Mucosa of rectum (tissue), 2 donors: Measurements from ENCODE around the gene CAPZB.

Experiments used
- H3K27ac ChIP-seq, 2 donors: one replicate each; pipeline ENCODE4 v1.7.0; 2013; ENCODE audit warnings: inconsistent platforms in 2 of 2, low read depth in 2 of 2, low read length in 2 of 2
- H3K27me3 ChIP-seq, 2 donors: one replicate each; pipeline ENCODE4 v1.7.0; 2013; ENCODE audit warnings: low read length in 2 of 2; ENCODE audit not compliant: control insufficient read depth in 2 of 2, insufficient read depth in 2 of 2
- H3K36me3 ChIP-seq, 2 donors: one replicate each; pipeline ENCODE4 v1.7.0; 2013; ENCODE audit warnings: low read length in 2 of 2; ENCODE audit not compliant: control insufficient read depth in 2 of 2, insufficient read depth in 2 of 2
- H3K4me1 ChIP-seq, 2 donors: one replicate each; pipeline ENCODE4 v1.7.0; 2013; ENCODE audit warnings: low read length in 2 of 2, mild to moderate bottlenecking in 1 of 2; ENCODE audit not compliant: control insufficient read depth in 2 of 2, insufficient read depth in 2 of 2
- H3K4me3 ChIP-seq, 2 donors: one replicate each; pipeline ENCODE4 v1.7.0; 2013; ENCODE audit warnings: low read length in 2 of 2
- H3K9ac ChIP-seq, 2 donors: one replicate each; pipeline ENCODE4 v1.7.0; 2013; ENCODE audit warnings: low read length in 2 of 2, low read depth in 1 of 2, mild to moderate bottlenecking in 1 of 2
- H3K9me3 ChIP-seq, 2 donors: one replicate each; pipeline ENCODE4 v1.7.0; 2013; ENCODE audit warnings: low read length in 2 of 2; ENCODE audit not compliant: control insufficient read depth in 2 of 2
- donor health status: healthy.
- donor health status: Normal muscosa, but diverticular disease.

Gene CAPZB

GRCh38 chr1:19344831-19345230 lies 140.5 kb downstream of the CAPZB start:
- Histone ChIP-seq H3K9ac (no peak overlapping the region), H3K36me3 (peaks cover 42 to 61% of the 10 kb centered on the region in 2 donors)

GRCh38 chr1:19344372-19344810 lies 140.9 kb downstream of the CAPZB start:
- no peak overlapping the region for H3K27ac ChIP-seq
- peaks cover 42 to 61% of the 10 kb centered on the region in 2 donors for H3K36me3 ChIP-seq
- H3K27me3 ChIP-seq, result no peaks in the 10 kb centered on the region
- no peak overlapping the region for H3K4me3 ChIP-seq
- H3K9ac ChIP-seq, result no peak overlapping the region
- no peaks in the 10 kb centered on the region for H3K9me3 ChIP-seq
- peaks cover 0 to 4% of the 10 kb centered on the region in 2 donors for H3K4me1 ChIP-seq

More at GRCh38 chr1:19344831-19345230, 140.5 kb downstream of the CAPZB start:
- Histone ChIP-seq H3K4me3 (no peak overlapping the region), H3K9me3 (no peaks in the 10 kb centered on the region), H3K27me3 (no peaks in the 10 kb centered on the region), H3K4me1 (peaks cover 0 to 5% of the 10 kb centered on the region in 2 donors), H3K27ac (no peak overlapping the region)

- Histone ChIP-seq H3K27ac (no peak overlapping the region), H3K9ac (no peak overlapping the region), H3K4me3 (no peak overlapping the region), H3K27me3 (no peaks in the 10 kb centered on the region), H3K36me3 (peaks cover 39 to 60% of the 10 kb centered on the region in 2 donors), H3K9me3 (no peaks in the 10 kb centered on the region), H3K4me1 (peaks cover 0 to 3% of the 10 kb centered on the region in 2 donors)
Measured at GRCh38 chr1:19343617-19344350, 141.6 kb downstream of the CAPZB start.

GRCh38 chr1:19342894-19343616 lies 142.3 kb downstream of the CAPZB start:
- Histone ChIP-seq H3K27ac (no peak overlapping the region), H3K27me3 (no peaks in the 10 kb centered on the region), H3K9me3 (no peaks in the 10 kb centered on the region), H3K4me3 (no peak overlapping the region), H3K36me3 (peaks cover 41 to 62% of the 10 kb centered on the region in 2 donors), H3K4me1 (peaks cover 0 to 3% of the 10 kb centered on the region in 2 donors), H3K9ac (no peak overlapping the region)

GRCh38 chr1:19342062-19342750 lies 143.1 kb downstream of the CAPZB start:
- Histone ChIP-seq H3K27me3 (no peaks in the 10 kb centered on the region), H3K9me3 (no peaks in the 10 kb centered on the region), H3K36me3 (peaks cover 38 to 59% of the 10 kb centered on the region in 2 donors), H3K9ac (no peak overlapping the region), H3K4me3 (no peak overlapping the region), H3K27ac (no peak overlapping the region), H3K4me1 (peaks cover 0 to 3% of the 10 kb centered on the region in 2 donors)

- Histone ChIP-seq H3K36me3 (peaks cover 37 to 59% of the 10 kb centered on the region in 2 donors), H3K4me3 (no peak overlapping the region), H3K27ac (no peak overlapping the region)
Measured at GRCh38 chr1:19341201-19342061, 143.9 kb downstream of the CAPZB start.

GRCh38 chr1:19340387-19340937 lies 144.9 kb downstream of the CAPZB start:
- Histone ChIP-seq H3K9me3 (no peaks in the 10 kb centered on the region), H3K27me3 (no peaks in the 10 kb centered on the region), H3K9ac (no peak overlapping the region), H3K36me3 (peaks cover 37 to 57% of the 10 kb centered on the region in 2 donors), H3K27ac (no peak overlapping the region), H3K4me3 (no peak overlapping the region), H3K4me1 (peaks cover 0 to 3% of the 10 kb centered on the region in 2 donors)

More at GRCh38 chr1:19341201-19342061, 143.9 kb downstream of the CAPZB start:
- no peaks in the 10 kb centered on the region for H3K9me3 ChIP-seq
- H3K9ac ChIP-seq, result no peak overlapping the region
- H3K27me3 ChIP-seq, result no peaks in the 10 kb centered on the region
- H3K4me1 ChIP-seq, result peaks cover 0 to 3% of the 10 kb centered on the region in 2 donors

- H3K4me3 ChIP-seq, result no peak overlapping the region
- H3K9ac ChIP-seq, result no peak overlapping the region
- no peaks in the 10 kb centered on the region for H3K27me3 ChIP-seq
- H3K27ac ChIP-seq, result no peak overlapping the region
- peaks cover 37 to 46% of the 10 kb centered on the region in 2 donors for H3K36me3 ChIP-seq
- H3K9me3 ChIP-seq, result no peaks in the 10 kb centered on the region
- H3K4me1 ChIP-seq, result peaks cover 0 to 3% of the 10 kb centered on the region in 2 donors
Measured at GRCh38 chr1:19339214-19339861, 146.0 kb downstream of the CAPZB start.

- Histone ChIP-seq H3K4me3 (no peak overlapping the region), H3K27me3 (no peaks in the 10 kb centered on the region), H3K9ac (no peak overlapping the region), H3K9me3 (no peaks in the 10 kb centered on the region), H3K27ac (no peak overlapping the region), H3K4me1 (peaks cover 0 to 3% of the 10 kb centered on the region in 2 donors), H3K36me3 (peaks cover 28 to 36% of the 10 kb centered on the region in 2 donors)
Measured at GRCh38 chr1:19338323-19338762, 147.0 kb downstream of the CAPZB start.
